GM21367 (cell line): Measurements from ENCODE around the gene TUNAR.

ENCODE experiments used
- ATAC-seq: cut with Tn5 transposase; IDR thresholded peaks from one replicate; pipeline ENCODE4 v1.9.1; 2021; ENCODE audit not compliant: unreplicated experiment

TUNAR gene

DNA sequence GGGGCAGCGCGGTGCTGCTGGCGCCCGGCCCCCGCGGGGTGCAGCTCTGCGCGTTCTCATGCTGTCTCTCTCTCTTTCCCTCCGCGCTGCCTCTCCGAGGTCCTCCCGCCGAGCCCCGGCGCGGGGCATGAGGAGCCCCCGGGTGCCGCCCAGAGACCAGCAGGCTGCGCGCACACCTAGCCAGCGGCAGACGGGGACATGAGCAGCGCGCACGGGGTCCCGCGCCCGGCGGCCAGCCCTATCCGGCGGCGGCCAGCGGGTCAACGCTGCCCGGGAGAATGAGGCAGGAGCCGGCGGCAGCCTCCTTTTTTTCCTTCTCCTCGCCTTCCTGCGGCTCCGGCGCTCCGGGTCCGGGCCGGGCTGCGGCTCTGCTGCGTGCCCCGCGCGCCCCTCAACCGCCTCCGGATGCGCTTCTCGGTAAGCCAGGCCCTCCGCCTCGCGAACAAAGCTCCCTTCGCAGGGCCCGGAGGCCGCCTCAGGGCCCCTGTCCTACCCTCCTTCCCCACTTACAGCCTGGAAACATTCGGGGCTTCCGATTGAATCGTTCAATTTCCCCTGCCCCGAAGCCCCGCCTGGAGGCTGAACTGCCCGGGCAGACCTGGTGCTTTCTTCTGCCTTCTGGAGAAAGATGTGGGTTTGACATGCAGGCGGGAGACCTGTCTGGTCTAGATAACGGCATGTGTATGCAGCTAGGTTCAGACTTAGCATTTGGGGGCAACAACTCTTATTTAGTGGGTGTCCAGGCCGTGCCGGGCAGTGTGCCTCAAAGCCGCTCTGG is at the start of gene TUNAR:
Gene TUNAR, plus strand, starts transcription at position 72 of the 778 bp plus-strand sequence.
- ATAC-seq, result no peak

DNA sequence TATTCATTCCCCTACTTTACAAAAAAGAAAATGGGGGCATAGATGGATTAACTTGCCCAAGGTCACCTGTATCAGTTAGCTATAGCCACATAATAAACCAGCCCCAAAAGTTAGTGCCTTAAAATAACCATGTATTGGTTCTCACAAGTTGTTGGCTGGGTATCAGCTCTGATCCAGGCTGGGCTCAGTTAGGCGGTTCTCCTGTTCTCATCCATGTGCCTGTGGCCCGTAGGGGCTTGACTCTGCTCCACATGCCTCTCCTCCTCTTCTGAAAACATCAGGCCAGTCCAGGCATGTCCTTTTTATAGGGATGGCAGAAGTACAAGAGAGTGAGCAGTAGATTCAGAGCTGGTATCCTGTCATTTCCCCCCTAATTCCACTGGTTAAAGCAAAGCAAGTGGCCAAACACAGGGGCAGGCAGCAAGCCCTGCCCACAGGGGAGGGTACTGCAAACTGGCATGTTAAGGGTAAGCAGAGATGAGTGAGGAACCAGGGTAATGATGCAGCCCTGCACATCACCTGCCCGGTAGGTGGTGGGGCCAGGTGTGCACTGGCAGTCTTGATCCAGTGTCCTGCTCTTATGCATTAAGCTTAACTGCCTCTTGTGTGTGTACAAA is 47.9 kb upstream of the TUNAR start:
- no peak for ATAC-seq

DNA sequence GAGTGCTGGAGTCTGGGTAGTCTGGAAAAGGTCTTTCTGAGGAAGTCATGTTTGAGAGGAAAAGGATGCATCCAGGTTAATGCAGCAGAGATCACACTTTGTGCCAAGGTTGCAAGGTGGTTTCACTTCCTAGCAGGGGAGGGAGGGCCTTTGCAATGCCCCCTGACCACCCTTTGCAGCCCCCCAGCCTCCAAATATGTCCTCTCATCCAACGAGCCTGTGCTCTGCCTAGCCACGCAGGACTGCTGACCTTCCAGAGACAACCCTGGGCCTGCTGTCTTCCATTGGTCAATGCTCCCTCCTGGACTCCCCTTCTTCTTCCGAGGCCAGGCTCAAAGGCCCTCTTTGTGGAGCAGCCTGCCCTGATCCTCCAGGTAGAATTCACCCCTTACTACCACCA is 47.3 kb upstream of the TUNAR start:
- no peak for ATAC-seq

DNA sequence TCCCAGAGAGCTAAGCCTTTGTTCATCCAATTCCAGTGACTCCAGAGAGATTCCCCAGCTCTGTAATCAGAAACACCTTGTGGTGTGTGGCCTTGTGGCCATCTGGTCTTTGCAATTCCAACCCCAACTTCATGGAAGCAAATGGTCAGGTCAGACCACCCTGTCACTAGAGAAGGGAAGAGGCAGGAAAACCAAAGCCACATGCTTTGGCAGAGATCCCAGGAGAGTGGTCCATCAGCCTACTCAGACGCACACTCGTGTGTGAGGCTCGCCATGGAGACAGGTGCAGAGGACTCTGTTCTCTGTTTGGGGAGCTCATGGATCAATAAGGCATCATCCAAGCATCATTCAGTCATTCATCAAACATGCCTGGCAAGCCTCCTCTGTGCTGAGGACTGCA is 46.2 kb upstream of the TUNAR start:
- ATAC-seq, result no peak

DNA sequence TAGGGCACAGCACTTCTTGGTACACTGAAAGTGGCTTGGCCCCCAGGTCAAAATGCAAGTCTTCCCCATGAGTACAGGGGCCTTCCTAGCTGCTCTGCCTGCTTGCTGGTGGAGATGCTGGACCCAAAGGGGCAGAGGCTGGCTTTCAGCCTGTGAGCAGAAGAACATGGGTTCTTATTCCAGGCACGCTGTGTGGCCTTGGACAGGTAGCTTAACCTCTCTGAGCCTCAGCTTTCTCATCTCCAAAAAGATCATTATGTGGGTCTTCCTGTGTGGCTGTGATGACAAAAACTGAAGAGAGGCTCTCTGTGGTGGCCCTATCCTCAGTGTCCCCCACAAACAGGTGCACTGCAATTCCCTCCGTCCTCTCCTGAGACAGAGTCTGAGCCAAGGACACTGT is 45.6 kb upstream of the TUNAR start:
- no peak for ATAC-seq

DNA sequence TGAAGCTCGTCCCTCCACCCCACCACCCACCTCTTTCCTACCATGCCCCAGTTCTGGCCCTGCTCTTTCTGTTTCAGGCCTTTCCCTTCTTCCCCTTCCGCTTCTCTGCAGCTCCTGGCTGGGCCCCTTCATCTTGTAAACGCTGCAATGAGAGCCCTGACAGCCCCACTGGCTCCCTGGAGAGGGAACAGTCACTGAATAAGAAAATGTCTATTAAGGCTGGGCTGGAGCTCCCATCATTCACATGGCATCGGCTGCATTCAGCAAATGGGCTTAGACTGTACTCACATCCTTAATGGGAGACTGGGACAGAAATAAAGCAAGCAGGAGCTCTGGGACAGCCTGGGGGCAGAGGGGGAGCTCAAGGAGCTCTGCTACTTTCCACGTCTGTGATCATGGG is 45.2 kb upstream of the TUNAR start:
- ATAC-seq, result no peak

DNA sequence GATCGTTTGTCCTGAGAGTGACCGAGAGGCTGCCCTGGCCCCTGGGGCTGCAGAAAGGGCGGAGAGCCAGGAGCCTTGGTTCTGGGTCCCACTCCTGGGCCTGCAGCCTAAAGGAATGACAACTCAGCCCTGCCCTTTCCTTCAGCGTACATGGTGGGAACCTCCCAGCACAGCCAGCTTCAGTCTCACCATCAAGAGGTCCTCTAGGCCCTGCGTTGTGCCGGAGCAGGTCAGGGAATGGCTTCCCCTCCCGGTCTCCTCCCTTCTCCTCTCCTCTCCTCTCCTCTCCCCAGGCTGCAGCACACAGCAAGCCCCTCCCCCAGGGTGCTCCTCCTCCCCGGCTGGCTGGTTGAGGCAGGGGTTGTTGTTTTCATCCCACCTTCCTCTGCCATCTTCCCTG is 44.6 kb upstream of the TUNAR start:
- ATAC-seq, result no peak

DNA sequence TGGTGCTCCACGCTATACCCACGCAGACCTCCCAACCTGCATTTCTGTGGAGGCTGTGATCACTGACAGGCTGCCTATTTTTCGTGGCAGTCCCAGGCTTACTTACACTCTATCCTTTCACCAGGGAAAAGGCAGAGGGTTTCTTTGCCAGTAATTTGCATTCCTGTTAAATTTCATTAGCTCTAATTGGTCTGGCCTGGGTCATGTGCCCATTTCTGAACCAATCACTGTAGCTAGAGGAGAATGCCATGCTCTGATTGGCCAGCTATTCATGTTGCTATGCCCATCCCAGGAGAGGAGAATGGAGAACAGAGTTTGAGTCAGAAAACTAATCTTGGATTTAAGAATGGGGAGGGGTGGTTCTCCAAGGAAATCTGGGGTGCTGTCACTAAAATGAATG is 43.2 kb upstream of the TUNAR start:
- no peak for ATAC-seq

DNA sequence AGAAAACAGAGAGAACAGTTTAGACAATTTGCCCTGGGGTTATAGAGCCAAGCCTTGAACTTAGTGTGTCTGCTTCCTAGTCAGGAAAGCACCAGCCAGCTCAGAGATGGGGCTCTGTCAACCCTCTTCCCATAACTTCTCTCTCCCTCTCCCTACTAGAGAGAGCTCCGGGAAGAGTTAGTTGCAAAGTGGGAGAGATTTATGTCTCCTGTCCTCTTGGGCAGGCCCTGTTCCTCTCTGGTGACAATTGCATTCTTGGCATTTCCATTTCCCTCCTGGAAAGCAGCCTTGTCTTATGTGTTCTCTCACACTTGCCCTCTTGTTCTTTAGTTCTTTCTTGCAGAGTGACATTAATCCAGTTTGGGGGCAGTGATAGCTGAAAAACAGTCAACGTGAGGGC is 42.1 kb upstream of the TUNAR start:
- no peak for ATAC-seq

DNA sequence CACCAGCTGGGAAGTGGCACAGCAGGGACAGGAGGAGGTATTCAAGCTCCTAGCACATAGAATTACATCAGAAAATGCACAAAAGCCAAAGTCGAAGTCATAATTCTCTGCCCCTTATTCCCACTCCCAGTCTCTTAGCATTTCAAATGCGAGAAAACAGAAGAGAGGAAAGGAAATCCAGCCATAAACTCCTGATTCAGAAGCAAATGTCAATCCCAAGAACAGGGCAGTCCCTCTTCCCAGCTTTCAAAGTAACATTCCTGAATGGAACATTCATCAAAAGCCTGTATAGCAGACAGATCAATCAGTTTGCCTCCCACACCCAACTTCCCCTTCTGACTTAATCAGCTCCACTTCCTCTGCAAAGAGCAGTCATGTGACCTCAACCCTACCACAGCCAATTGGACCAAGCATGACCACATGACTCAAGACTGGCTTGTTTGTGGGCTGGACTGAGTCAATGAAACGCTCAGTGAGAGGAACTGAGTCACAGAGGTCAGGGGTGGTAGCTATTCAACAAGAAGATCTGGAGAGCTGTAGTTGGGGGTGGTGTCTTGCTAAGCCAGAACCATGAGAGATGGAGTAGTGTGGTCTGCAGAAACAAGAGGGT is 41.4 kb upstream of the TUNAR start:
- ATAC-seq, result no peak

DNA sequence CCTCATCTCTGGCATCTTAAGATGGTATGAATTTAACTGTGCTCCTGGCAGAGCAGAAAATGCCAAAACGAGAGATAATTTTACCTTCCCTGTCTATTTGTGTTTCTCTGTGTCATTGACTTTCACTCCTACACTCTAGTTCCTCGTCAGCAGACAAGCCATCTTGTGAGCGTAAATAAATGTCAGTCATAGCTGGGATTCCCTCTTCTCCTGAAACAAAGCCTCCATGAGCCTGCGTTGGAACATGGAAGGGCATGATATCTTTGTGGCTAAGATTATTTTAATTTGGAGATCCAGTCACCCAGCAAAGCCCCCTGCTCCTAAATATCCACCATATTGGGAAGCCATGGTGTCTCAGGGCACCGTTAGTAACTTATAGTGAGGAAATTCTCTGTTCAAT is 37.8 kb upstream of the TUNAR start:
- no peak for ATAC-seq

DNA sequence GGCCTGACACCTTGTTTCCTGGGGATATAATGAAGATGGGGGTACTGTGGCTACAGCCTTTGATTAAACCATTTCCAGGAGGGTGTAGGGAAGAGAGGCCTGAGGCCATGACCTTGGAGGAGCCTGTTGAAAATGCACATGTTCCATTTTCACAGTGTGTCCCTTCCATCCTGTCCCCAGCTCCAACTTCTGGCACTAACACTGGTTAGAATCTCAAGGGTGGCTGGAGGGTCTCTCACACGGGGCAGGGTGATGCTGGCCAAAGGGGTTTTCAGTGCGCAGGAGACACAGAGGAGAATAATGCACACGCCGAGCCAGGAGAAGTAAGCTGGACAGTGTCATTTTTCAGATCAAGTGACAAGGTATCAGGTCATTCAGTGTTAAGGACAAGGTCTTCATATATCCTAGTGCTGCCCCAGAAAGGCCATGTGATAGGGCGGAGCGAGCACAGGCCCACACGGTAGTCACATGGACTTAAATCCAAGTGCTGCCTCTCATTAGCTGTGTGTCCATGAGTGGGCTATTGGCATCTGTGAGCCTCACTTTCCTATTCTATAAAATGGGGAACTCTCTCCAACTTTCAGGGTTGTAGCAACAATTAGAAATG is 36.4 kb upstream of the TUNAR start:
- ATAC-seq, result no peak

DNA sequence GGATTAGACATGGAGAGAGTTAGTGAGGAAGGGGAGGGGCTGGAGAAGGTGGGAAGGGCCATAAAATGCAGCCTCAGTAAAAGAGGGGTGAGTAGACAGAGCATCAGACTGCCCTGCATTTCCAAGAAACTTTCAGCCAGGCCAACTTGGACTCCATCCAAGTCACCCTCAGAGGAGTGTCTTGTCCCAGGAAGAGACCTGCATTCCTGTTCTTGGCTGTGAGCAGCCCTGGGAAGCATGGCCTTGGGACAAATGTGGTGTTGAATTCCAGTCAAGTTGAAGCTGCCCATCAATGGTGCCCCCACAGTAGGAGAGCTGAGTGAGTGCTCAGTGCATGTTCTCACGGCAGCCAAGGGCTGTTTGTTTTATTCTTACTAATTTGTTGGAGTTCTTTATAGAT is 35.0 kb upstream of the TUNAR start:
- no peak for ATAC-seq

DNA sequence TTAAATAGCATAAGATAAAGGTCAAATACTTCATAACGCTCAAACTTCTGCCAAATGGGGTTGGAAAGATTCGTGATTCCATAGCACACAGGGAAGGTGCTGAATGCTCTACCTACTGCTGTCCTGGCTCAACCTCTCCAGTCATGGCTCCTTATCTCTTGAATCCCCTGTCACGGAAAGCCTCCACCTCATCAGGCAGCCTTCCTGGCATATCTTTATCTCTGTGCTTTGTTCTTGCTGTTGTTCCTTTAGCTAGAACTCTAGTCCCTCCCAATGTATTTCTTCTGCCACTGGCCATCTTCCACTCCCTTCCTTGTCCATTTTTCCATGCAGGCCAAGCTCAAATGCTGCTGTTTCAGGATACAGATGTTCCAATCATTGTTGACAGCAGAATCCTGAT is 26.9 kb upstream of the TUNAR start:
- no peak for ATAC-seq

DNA sequence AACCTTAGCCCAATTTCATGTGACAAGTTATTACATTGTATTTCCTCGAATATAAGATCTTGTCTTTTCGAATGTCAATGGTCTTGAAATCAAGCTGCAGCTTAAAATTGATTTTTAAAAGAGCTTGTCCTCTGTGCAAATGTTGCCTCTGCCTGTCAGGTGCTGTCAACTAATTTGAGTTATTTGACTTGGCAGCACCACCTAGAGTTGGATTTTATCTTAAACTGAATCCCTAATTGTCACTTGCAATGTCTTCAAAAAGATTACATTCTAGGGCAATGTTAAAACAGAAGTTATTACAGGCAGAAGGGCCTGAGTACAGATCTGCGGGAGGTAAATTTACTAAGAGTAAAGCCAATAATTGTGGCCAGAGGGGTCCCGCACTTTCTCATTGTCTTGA is 26.2 kb upstream of the TUNAR start:
- ATAC-seq, result no peak

DNA sequence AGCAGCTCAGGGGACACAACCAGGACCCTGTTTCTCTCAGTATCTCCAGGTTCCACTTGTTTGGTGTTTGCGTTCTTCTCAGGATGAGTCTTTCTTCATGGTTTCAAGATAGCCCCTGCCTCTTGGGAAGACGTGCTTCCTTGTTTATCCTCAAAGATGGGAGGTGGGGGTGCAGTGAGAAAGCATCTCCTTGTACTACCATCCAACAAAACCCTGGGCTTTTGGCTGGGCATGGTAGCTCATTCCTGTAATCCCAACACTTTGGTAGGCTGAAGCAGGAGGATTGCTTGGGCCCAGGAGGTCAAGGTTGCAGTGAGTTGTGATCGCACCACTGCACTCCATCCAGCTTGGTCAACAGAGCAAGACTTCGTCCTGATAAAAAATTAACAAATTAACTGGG is 21.0 kb upstream of the TUNAR start:
- ATAC-seq, result no peak

DNA sequence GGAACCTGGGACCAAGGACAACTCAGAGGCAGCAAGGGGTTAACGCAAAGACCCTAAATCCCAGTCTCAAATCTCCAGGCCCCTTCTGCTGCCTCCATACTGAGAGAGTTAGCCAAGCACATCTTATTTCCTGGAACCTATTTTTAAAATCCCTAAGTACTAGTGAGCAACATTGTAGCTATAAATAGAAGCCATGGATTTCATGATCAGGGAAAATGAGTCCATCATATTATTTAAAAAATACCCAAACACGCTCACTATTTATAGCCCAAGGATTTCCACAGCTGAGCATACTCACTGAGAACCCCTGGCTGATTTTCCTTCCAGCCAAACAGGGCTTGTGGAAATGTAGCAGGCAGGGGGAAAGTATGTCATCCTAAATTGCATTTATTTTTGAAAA is 19.4 kb upstream of the TUNAR start:
- no peak for ATAC-seq

DNA sequence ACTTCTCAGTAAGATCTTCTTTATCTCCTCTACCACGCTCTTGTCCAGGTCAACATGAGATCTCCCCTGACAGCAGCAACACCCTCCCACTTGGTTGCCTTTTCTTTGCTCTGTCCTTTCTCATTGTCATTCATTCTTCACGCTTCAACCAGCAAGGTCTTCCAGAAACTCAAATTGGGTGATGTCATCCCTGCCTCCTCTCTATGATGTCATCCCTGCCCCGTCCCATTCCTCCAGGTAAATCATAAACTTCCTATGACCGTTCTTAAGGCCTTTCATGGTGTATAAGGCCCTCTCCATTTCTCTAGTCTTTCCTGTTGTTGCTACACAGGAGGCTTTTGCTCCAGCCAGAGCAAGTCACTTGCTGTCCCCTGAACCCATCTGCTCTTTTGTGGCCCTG is 17.7 kb upstream of the TUNAR start:
- no peak for ATAC-seq

DNA sequence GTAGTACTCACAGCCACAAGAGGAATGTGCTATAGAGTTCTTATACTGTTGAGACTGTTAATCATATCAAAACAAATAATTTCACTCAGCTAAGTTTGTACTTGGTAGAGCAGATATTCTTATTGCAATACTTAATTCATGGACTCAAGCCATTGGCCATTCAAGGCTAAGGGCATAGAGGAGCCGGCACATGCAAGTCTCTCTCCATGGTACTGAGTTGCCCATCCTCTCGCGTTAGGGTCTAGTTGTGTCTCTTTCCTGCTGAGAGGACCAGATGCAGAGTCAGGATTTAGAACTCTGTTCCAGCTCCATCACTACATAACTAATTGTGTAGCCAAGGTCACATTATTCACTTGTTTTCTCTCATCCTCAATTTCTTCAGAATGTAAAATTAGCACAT is 14.4 kb upstream of the TUNAR start:
- ATAC-seq, result no peak

DNA sequence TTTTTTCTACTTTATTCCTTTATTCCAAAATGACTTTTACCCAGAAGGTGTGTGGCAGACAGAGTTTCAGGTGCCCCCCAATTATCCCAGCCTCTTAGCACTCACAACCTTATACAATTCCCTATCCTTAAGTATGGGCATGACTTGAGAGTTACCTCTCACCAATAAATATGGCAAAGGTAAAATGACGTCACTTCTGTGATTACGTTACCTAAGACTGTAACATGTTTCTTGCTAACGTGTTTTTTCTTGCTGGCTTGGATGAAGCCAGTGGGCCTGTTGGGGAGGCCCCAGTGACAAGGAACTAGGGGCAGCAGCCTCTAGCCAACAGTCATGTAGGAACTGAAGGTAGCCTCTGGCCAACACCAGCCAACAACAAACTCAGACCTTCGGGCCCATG is 13.3 kb upstream of the TUNAR start:
- no peak for ATAC-seq

DNA sequence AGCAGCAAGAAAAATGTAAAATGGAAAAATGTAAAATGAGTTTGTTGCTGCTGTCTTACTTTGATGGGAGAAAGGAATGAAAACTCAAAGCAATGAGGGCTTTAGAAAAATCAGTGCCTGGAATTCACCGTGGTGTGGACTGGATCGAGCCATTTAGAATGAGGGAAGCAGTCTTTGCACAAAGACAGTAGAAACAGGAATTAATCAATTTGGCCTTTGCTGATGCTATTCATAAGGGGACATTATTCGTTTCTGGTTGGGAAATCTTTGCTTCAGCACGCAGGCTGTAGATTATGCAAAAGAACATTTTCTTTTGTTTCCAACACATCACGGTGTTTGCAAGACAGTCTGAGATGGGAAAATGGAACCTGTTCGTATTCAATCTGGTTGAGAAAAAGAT is 6.9 kb upstream of the TUNAR start:
- ATAC-seq, result no peak

DNA sequence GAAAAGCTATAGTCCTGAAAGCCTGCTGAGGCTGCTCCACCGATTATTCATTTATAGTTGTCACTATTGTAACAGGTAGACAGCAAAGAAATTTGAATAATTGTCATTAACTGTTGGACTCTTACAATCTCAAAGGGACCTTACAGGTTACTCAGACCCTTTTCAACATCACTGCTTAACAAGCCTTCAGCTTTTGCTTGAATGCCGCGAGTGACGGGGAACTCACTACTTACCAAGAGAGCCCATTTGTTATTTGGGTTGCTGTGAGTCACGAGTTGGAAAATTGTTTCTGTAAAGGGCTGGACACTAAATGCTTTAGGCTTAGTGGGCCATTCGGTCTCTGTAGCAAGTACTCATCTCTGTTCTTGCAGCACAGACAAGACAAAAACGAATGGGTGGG is 5.9 kb upstream of the TUNAR start:
- ATAC-seq, result no peak
